SU-DHL-6 (cell line): Measurements from ENCODE around the gene GALNT9.

ENCODE experiments used
- H2AFZ ChIP-seq: fragments of 200-600 bp; sonication (generic); 2 replicates; pipeline ENCODE4 v1.6.1; 2014; ENCODE audit warnings: low read depth, mild to moderate bottlenecking, moderate library complexity, mixed read lengths, antibody characterized with exemption, low read length; ENCODE audit not compliant: severe bottlenecking
- H3F3A ChIP-seq: fragments of 200-600 bp; shearing (Covaris generic); 2 replicates; pipeline ENCODE4 v1.6.0; 2016; ENCODE audit warnings: antibody characterized with exemption, mild to moderate bottlenecking; ENCODE audit not compliant: insufficient read depth
- H3K27ac ChIP-seq: fragments of 200-600 bp; sonication (generic); 2 replicates; pipeline ENCODE4 v1.5.1; 2016; ENCODE audit warnings: low read depth, mild to moderate bottlenecking, low read length, moderate library complexity, mixed read lengths
- H3K27me3 ChIP-seq: fragments of 200-600 bp; sonication (generic), shearing (Covaris generic); 2 replicates; pipeline ENCODE4 v1.6.0; 2014; ENCODE audit warnings: mild to moderate bottlenecking, low read length
- H3K36me3 ChIP-seq: fragments of 200-600 bp; sonication (generic); 2 replicates; pipeline ENCODE4 v1.6.1; 2014; ENCODE audit warnings: mild to moderate bottlenecking, low read length, mixed read lengths
- H3K4me2 ChIP-seq: fragments of 300-600, 200-600 bp; shearing (Covaris generic), sonication (generic); 2 replicates; pipeline ENCODE4 v1.6.0; 2014; ENCODE audit warnings: low read length, low read depth, mild to moderate bottlenecking; ENCODE audit not compliant: poor library complexity, severe bottlenecking
- H3K4me3 ChIP-seq: fragments of 200-600 bp; sonication (generic); 2 replicates; pipeline ENCODE4 v1.5.1; 2014; ENCODE audit warnings: antibody characterized with exemption, low read length, mild to moderate bottlenecking, mixed read lengths; ENCODE audit not compliant: insufficient read depth, poor library complexity, severe bottlenecking
- H3K79me2 ChIP-seq: fragments of 200-600 bp; sonication (generic); 2 replicates; pipeline ENCODE4 v1.6.1; 2014; ENCODE audit warnings: mild to moderate bottlenecking, low read length, moderate library complexity; ENCODE audit not compliant: insufficient read depth
- H3K9ac ChIP-seq: fragments of 200-600 bp; sonication (generic); 2 replicates; pipeline ENCODE4 v1.7.0; 2014; ENCODE audit warnings: mild to moderate bottlenecking, low read length
- H3K9me2 ChIP-seq: fragments of 200-600 bp; sonication (generic); replicated peaks from 2 replicates; pipeline ENCODE4 v1.6.1; 2014; ENCODE audit warnings: low read length; ENCODE audit not compliant: insufficient read depth
- H3K9me3 ChIP-seq: fragments of 200-600 bp; sonication (generic); 2 replicates; pipeline ENCODE4 v1.6.1; 2014; ENCODE audit warnings: low read length, mixed read lengths; ENCODE audit not compliant: insufficient read depth
- H4K20me1 ChIP-seq: fragments of 200-600 bp; sonication (generic); 2 replicates; pipeline ENCODE4 v1.6.1; 2014; ENCODE audit warnings: low read depth, mild to moderate bottlenecking, antibody characterized with exemption, low read length, moderate library complexity, mixed read lengths
- CTCF ChIP-seq: fragments of 200-600 bp; sonication (generic); IDR thresholded peaks from one replicate; pipeline ENCODE4 v1.5.1; 2017; ENCODE audit warnings: antibody characterized with exemption, mild to moderate bottlenecking, low read length, moderate library complexity; ENCODE audit not compliant: insufficient read depth, poor library complexity, severe bottlenecking
- EZH2phosphoT487 ChIP-seq: fragments of 200-600 bp; sonication (generic), shearing (Covaris generic); conservative IDR thresholded peaks from 2 replicates; pipeline ENCODE4 v1.6.1; 2018; ENCODE audit warnings: mild to moderate bottlenecking, antibody characterized with exemption, low read length, moderate library complexity, mixed read lengths

GALNT9 gene

GRCh38 chr12:132326646-132327045 is 2.7 kb downstream of the GALNT9 start:
- Histone ChIP-seq H3K27me3 (no peaks in the 10 kb centered on the region), H3F3A (no peaks in the 10 kb centered on the region), H3K79me2 (no peaks in the 10 kb centered on the region), H3K4me3 (no peak overlapping the region), H3K9ac (no peak overlapping the region), H3K36me3 (no peaks in the 10 kb centered on the region), H3K27ac (no peak overlapping the region), H2AFZ (no peak overlapping the region), H3K9me3 (no peaks in the 10 kb centered on the region), H3K4me2 (no peak overlapping the region), H4K20me1 (no peaks in the 10 kb centered on the region), H3K9me2 (no peaks in the 10 kb centered on the region)
- TF ChIP-seq EZH2phosphoT487, result no peak
- TF ChIP-seq CTCF, result no peak

GRCh38 chr12:132325733-132326130 is 3.7 kb downstream of the GALNT9 start:
- Histone ChIP-seq H3K4me2 (no peak overlapping the region), H3K9me3 (no peaks in the 10 kb centered on the region), H3K79me2 (no peaks in the 10 kb centered on the region), H4K20me1 (no peaks in the 10 kb centered on the region), H3K9ac (no peak overlapping the region), H2AFZ (no peak overlapping the region), H3K36me3 (no peaks in the 10 kb centered on the region), H3K4me3 (no peak overlapping the region), H3K27me3 (no peaks in the 10 kb centered on the region), H3F3A (no peaks in the 10 kb centered on the region), H3K9me2 (no peaks in the 10 kb centered on the region), H3K27ac (no peak overlapping the region)
- no peak for TF ChIP-seq CTCF
- no peak for TF ChIP-seq EZH2phosphoT487

- H3K79me2 ChIP-seq, result no peaks in the 10 kb centered on the region
- no peak overlapping the region for H3K4me2 ChIP-seq
- no peak overlapping the region for H2AFZ ChIP-seq
- no peaks in the 10 kb centered on the region for H3F3A ChIP-seq
- no peak overlapping the region for H3K9ac ChIP-seq
- no peaks in the 10 kb centered on the region for H3K36me3 ChIP-seq
- H3K27me3 ChIP-seq, result no peaks in the 10 kb centered on the region
- H3K4me3 ChIP-seq, result no peak overlapping the region
- no peak overlapping the region for H3K27ac ChIP-seq
- no peaks in the 10 kb centered on the region for H3K9me3 ChIP-seq
- no peak for TF ChIP-seq EZH2phosphoT487
- no peak for TF ChIP-seq CTCF
- no peaks in the 10 kb centered on the region for H3K9me2 ChIP-seq
- H4K20me1 ChIP-seq, result no peaks in the 10 kb centered on the region
Measured at GRCh38 chr12:132324841-132325732, 4.3 kb downstream of the GALNT9 start.
